Tibial nerve (tissue), 4 donors: ENCODE data around the gene SPEF2.
"Not testable (repeated sequence)": the region's sequence is repeated elsewhere in the genome, so short reads cannot be mapped to it uniquely, and the experiment has no call there.

Source experiments
- EP300 ChIP-seq, 2 donors: sonication (generic); formaldehyde crosslinking; IDR thresholded peaks; one replicate each; pipeline ENCODE4 v1.6.1; 2017; ENCODE audit warnings: antibody characterized with exemption in 2 of 2, mild to moderate bottlenecking in 1 of 2
- POLR2A ChIP-seq, 2 donors: fragments of 450-650 bp; IDR thresholded peaks; one replicate each; pipeline ENCODE4 v1.6.1; 2017; ENCODE audit warnings: antibody characterized with exemption in 2 of 2, mild to moderate bottlenecking in 2 of 2, moderate library complexity in 2 of 2
- TF ChIP-seq, protein P1 (sequence below), 5 experiments: fragments of 200-600 bp in 3 of 5; fragments of 450-650 bp in 2 of 5; sonication (generic) in 3 of 5; IDR thresholded peaks; one replicate each; pipeline ENCODE4 v1.5.1; 2016 to 2019; ENCODE audit warnings: antibody characterized with exemption in 5 of 5, mild to moderate bottlenecking in 3 of 5, moderate library complexity in 2 of 5

DNA sequence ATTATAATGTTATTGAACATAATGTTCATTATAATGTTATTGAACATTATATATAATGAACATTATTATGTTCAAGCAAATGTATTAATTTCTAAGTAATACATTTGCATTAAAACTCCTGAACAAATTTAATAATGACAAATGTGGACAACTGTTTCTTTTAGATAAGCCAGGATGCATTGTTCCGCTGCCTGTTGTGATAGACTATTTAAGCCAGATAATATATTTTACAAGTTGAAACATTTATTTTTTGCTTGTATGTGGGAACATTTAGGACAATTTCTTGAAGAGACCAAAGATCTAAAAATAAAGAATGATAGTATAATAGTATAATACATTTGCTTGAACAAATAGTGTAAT is 54.6 kb downstream of the SPEF2 start:
- TF ChIP-seq EP300, POLR2A (IDR thresholded peaks at IDR 0.05): not testable (repeated sequence)
- TF ChIP-seq, protein P1, sequence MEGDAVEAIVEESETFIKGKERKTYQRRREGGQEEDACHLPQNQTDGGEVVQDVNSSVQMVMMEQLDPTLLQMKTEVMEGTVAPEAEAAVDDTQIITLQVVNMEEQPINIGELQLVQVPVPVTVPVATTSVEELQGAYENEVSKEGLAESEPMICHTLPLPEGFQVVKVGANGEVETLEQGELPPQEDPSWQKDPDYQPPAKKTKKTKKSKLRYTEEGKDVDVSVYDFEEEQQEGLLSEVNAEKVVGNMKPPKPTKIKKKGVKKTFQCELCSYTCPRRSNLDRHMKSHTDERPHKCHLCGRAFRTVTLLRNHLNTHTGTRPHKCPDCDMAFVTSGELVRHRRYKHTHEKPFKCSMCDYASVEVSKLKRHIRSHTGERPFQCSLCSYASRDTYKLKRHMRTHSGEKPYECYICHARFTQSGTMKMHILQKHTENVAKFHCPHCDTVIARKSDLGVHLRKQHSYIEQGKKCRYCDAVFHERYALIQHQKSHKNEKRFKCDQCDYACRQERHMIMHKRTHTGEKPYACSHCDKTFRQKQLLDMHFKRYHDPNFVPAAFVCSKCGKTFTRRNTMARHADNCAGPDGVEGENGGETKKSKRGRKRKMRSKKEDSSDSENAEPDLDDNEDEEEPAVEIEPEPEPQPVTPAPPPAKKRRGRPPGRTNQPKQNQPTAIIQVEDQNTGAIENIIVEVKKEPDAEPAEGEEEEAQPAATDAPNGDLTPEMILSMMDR (IDR thresholded peaks at IDR 0.05) = not testable (repeated sequence)
